ENCODE results near the gene LRG1.

- TF ChIP-seq EZH2phosphoT487 (IDR thresholded peaks at IDR 0.05) (no peak), EZH2 (IDR thresholded peaks at IDR 0.05) (no peak), CTCF (IDR thresholded peaks at IDR 0.05) (no peak)
Observed at GRCh38 chr19:4550479-4551050, 10.7 kb upstream of the LRG1 start.
